T-cell (primary cell): ENCODE measurements around the gene ULK4. TPM values are rescaled to one million over a fixed set of nuclear protein-coding genes. Genes with fewer than 3 reads are reported as not detected.

ENCODE experiments used
- ATAC-seq, 4 experiments: fragments of 200-7000 bp in 3 of 4; fragments of 150-1000 bp in 1 of 4; cut with Tn5 transposase; replicated peaks in 1 of 4; 1 replicate in 3 of 4; 2 replicates in 1 of 4; pipeline ENCODE4 v1.10.0; 2021; ENCODE audit warnings: moderate library complexity in 3 of 4, mild to moderate bottlenecking in 2 of 4, moderate number of reproducible peaks in 1 of 4
- CTCF ChIA-PET, 2 donors: fragments of 300-600 bp; sonication (Branson Sonifier 250); formaldehyde crosslinking; loops; one replicate each; lab custom pipeline; 2022; ENCODE audit warnings: antibody characterized with exemption in 2 of 2; lab: Charles Lee
- POLR2A ChIA-PET, 2 donors: fragments of 300-600 bp; sonication (Branson Sonifier 250); formaldehyde crosslinking; loops; one replicate each; lab custom pipeline; 2022; ENCODE audit warnings: antibody characterized with exemption in 2 of 2; lab: Charles Lee
- DNase-seq, 35 experiments: peaks; one replicate each; pipeline versions ENCODE4 v3.0.0 to v3.0.0-alpha.2; 2013 to 2023
- H3K27ac ChIP-seq: one replicate; pipeline ENCODE4 v1.5.1; 2013; ENCODE audit warnings: low read length
- H3K27me3 ChIP-seq, 2 experiments: replicated peaks in 1 of 2; 1 replicate in 1 of 2; 2 replicates in 1 of 2; pipeline versions ENCODE4 v1.6.1 to v1.7.0; 2013; ENCODE audit warnings: low read length in 1 of 2, mixed read lengths in 1 of 2; ENCODE audit not compliant: control insufficient read depth in 2 of 2, insufficient read depth in 2 of 2; ENCODE audit errors: extremely low read depth in 1 of 2
- H3K36me3 ChIP-seq, 2 donors: 1 replicate in 1 of 2; 2 replicates in 1 of 2; pipeline versions ENCODE4 v1.6.1 to v1.7.0; 2013; ENCODE audit warnings: low read length in 1 of 2; ENCODE audit not compliant: control insufficient read depth in 2 of 2, insufficient read depth in 1 of 2; ENCODE audit errors: extremely low read depth in 1 of 2
- H3K4me1 ChIP-seq, 2 experiments: 1 replicate in 1 of 2; 2 replicates in 1 of 2; pipeline versions ENCODE4 v1.6.1 to v1.7.0; 2013; ENCODE audit warnings: low read length in 2 of 2, mixed read lengths in 1 of 2; ENCODE audit not compliant: insufficient read depth in 2 of 2, control insufficient read depth in 1 of 2; ENCODE audit errors: extremely low read depth in 1 of 2
- H3K4me3 ChIP-seq, 2 donors: 1 replicate in 1 of 2; 2 replicates in 1 of 2; pipeline versions ENCODE4 v1.5.1 to v1.7.0; 2013; ENCODE audit warnings: mild to moderate bottlenecking in 2 of 2, low read length in 1 of 2, moderate library complexity in 1 of 2; ENCODE audit not compliant: control insufficient read depth in 1 of 2; ENCODE audit errors: extremely low read depth in 1 of 2
- H3K9me3 ChIP-seq: 2 replicates; pipeline ENCODE4 v1.7.0; 2013
- H3K27ac Mint-ChIP-seq, 2 donors: one replicate each; pipeline ENCODE4 v1.8.0; 2020 to 2021; ENCODE audit warnings: mild to moderate bottlenecking in 2 of 2, mixed read lengths in 2 of 2
- H3K27me3 Mint-ChIP-seq, 2 donors: one replicate each; pipeline ENCODE4 v1.8.0; 2021 to 2022; ENCODE audit warnings: mixed read lengths in 2 of 2
- H3K36me3 Mint-ChIP-seq: one replicate; pipeline ENCODE4 v1.8.0; 2021; ENCODE audit warnings: mixed read lengths
- H3K4me1 Mint-ChIP-seq, 3 donors: one replicate each; pipeline ENCODE4 v1.8.0; 2020 to 2022; ENCODE audit warnings: mixed read lengths in 3 of 3, mild to moderate bottlenecking in 1 of 3
- H3K4me3 Mint-ChIP-seq, 3 donors: one replicate each; pipeline ENCODE4 v1.8.0; 2020 to 2022; ENCODE audit warnings: mild to moderate bottlenecking in 3 of 3, mixed read lengths in 3 of 3, moderate library complexity in 3 of 3
- H3K9me3 Mint-ChIP-seq, 3 donors: one replicate each; pipeline ENCODE4 v1.8.0; 2020 to 2022; ENCODE audit warnings: mixed read lengths in 3 of 3
- WGBS: methylation state at CpG from one replicate; pipeline ENCODE4 v1.1.5; 2013; ENCODE audit warnings: missing lambda C conversion rate; ENCODE audit not compliant: insufficient coverage; 5-methylcytosine and 5-hydroxymethylcytosine counted together
- total RNA-seq, 35 experiments: library from RNA in 6 of 35; stranded (reverse) in 6 of 35; fragments of 120-200 nt in 1 of 35; gene quantifications; one replicate each; pipeline versions ENCODE4 v1.2.1 to v1.2.4 and lab custom pipeline; 2013 to 2026

ULK4 gene
- total RNA-seq, 5 donors from 2014 or later (not counting 1 experiment from before 2014, with no cell fraction given): 17.5 to 28.2 (median 19.7) TPM

GRCh38 chr3:41523897-41524296 is 438.0 kb downstream of the ULK4 start:
- Mint-ChIP-seq H3K9me3 (no peaks in the 10 kb centered on the region), H3K27ac (no peak overlapping the region), H3K4me3 (no peak overlapping the region), H3K36me3 (peaks cover 10% of the 10 kb centered on the region), H3K4me1 (no peaks in the 10 kb centered on the region), H3K27me3 (no peaks in the 10 kb centered on the region)
- no peak overlapping the region for H3K27ac ChIP-seq
- POLR2A ChIA-PET: no interaction called here
- no CpG with 5 or more reads among the region's 1 CpG for WGBS
- no peak for DNase-seq
- no peaks in the 10 kb centered on the region for H3K9me3 ChIP-seq
- H3K4me3 ChIP-seq: no peak overlapping the region
- H3K4me1 ChIP-seq: no peaks in the 10 kb centered on the region
- no peak for ATAC-seq
- no peaks in the 10 kb centered on the region for H3K36me3 ChIP-seq
- no peaks in the 10 kb centered on the region for H3K27me3 ChIP-seq
- CTCF ChIA-PET: no interaction called here

- Histone ChIP-seq H3K36me3 (no peaks in the 10 kb centered on the region), H3K4me3 (no peak overlapping the region), H3K27me3 (no peaks in the 10 kb centered on the region), H3K9me3 (no peaks in the 10 kb centered on the region), H3K4me1 (no peaks in the 10 kb centered on the region), H3K27ac (no peak overlapping the region)
- ChIA-PET CTCF (no interaction called here), POLR2A (no interaction called here)
- H3K36me3 Mint-ChIP-seq: peaks cover 13% of the 10 kb centered on the region
- H3K27ac Mint-ChIP-seq: no peak overlapping the region
- ATAC-seq (no peak), DNase-seq (no peak)
- WGBS: no CpG with 5 or more reads among the region's 2 CpGs
- no peaks in the 10 kb centered on the region for H3K27me3 Mint-ChIP-seq
- H3K4me1 Mint-ChIP-seq: no peaks in the 10 kb centered on the region
- no peaks in the 10 kb centered on the region for H3K9me3 Mint-ChIP-seq
- no peak overlapping the region for H3K4me3 Mint-ChIP-seq
Measured at GRCh38 chr3:41522612-41523011, 439.3 kb downstream of the ULK4 start.

- CTCF ChIA-PET: no interaction called here
- Histone ChIP-seq H3K27ac (no peak overlapping the region), H3K9me3 (no peaks in the 10 kb centered on the region), H3K4me3 (no peak overlapping the region), H3K4me1 (no peaks in the 10 kb centered on the region), H3K27me3 (no peaks in the 10 kb centered on the region), H3K36me3 (no peaks in the 10 kb centered on the region)
- no peak for DNase-seq
- no CpG with 5 or more reads among the region's 1 CpG for WGBS
- Mint-ChIP-seq H3K27ac (no peak overlapping the region), H3K4me3 (no peak overlapping the region), H3K36me3 (peaks cover 19% of the 10 kb centered on the region), H3K4me1 (no peaks in the 10 kb centered on the region), H3K9me3 (peaks cover 3 to 4% (median 3%) of the 10 kb centered on the region in 3 donors), H3K27me3 (no peaks in the 10 kb centered on the region)
- ATAC-seq: no peak
- POLR2A ChIA-PET: no interaction called here
Measured at GRCh38 chr3:41521010-41521655, 440.8 kb downstream of the ULK4 start.

- ATAC-seq: no peak
Measured at GRCh38 chr3:41519746-41520145, 442.2 kb downstream of the ULK4 start.

GRCh38 chr3:41518626-41519025 is 443.3 kb downstream of the ULK4 start:
- Mint-ChIP-seq H3K4me3 (no peak overlapping the region), H3K27ac (no peak overlapping the region), H3K9me3 (peaks cover 3 to 13% (median 8%) of the 10 kb centered on the region in 3 donors), H3K36me3 (peaks cover 25% of the 10 kb centered on the region), H3K27me3 (no peaks in the 10 kb centered on the region), H3K4me1 (no peaks in the 10 kb centered on the region)
- WGBS: 80% methylated on average over 1 of the region's 4 CpGs
- H3K4me1 ChIP-seq: no peaks in the 10 kb centered on the region
- H3K27ac ChIP-seq: no peak overlapping the region
- no peaks in the 10 kb centered on the region for H3K9me3 ChIP-seq
- H3K27me3 ChIP-seq: no peaks in the 10 kb centered on the region
- ChIA-PET POLR2A (no interaction called here), CTCF (no interaction called here)
- ATAC-seq (no peak), DNase-seq (no peak)
- H3K4me3 ChIP-seq: no peak overlapping the region
- H3K36me3 ChIP-seq: no peaks in the 10 kb centered on the region

More at GRCh38 chr3:41519746-41520145, 442.2 kb downstream of the ULK4 start:
- ChIA-PET CTCF (no interaction called here), POLR2A (no interaction called here)
- H3K9me3 ChIP-seq: no peaks in the 10 kb centered on the region
- H3K36me3 Mint-ChIP-seq: peaks cover 25% of the 10 kb centered on the region
- no peaks in the 10 kb centered on the region for H3K4me1 Mint-ChIP-seq
- H3K4me1 ChIP-seq: no peaks in the 10 kb centered on the region
- H3K27ac Mint-ChIP-seq: no peak overlapping the region
- WGBS: no CpG with 5 or more reads among the region's 2 CpGs
- no peaks in the 10 kb centered on the region for H3K27me3 ChIP-seq
- H3K4me3 Mint-ChIP-seq: no peak overlapping the region
- no peaks in the 10 kb centered on the region for H3K36me3 ChIP-seq
- H3K27ac ChIP-seq: no peak overlapping the region
- DNase-seq: no peak
- no peaks in the 10 kb centered on the region for H3K27me3 Mint-ChIP-seq
- H3K9me3 Mint-ChIP-seq: peaks cover 3 to 9% (median 8%) of the 10 kb centered on the region in 3 donors
- no peak overlapping the region for H3K4me3 ChIP-seq

GRCh38 chr3:41508063-41508696 is 453.7 kb downstream of the ULK4 start:
- CTCF ChIA-PET: no interaction called here
- POLR2A ChIA-PET: no interaction called here
- Histone ChIP-seq H3K27me3 (peaks cover 0 to 3% of the 10 kb centered on the region in 2 experiments), H3K27ac (no peak overlapping the region), H3K9me3 (peaks cover 2% of the 10 kb centered on the region), H3K4me1 (no peaks in the 10 kb centered on the region), H3K36me3 (no peaks in the 10 kb centered on the region), H3K4me3 (no peak overlapping the region)
- Mint-ChIP-seq H3K27me3 (no peaks in the 10 kb centered on the region), H3K36me3 (peaks cover 48% of the 10 kb centered on the region), H3K27ac (no peak overlapping the region), H3K9me3 (peaks cover 15 to 48% (median 37%) of the 10 kb centered on the region in 3 donors), H3K4me3 (no peak overlapping the region), H3K4me1 (no peaks in the 10 kb centered on the region)
- no peak for ATAC-seq
- DNase-seq: no peak
- WGBS: 98% methylated on average over 4 of the region's 7 CpGs
